Gastroesophageal sphincter (tissue), 4 donors: Measurements from ENCODE around the gene GSX1. TPM values are rescaled to one million over a fixed set of nuclear protein-coding genes. Genes with fewer than 3 reads are reported as not detected.

Experiments used
- ATAC-seq: fragments of 150-250 bp; one replicate; pipeline ENCODE4 v1.9.1; 2016; ENCODE audit warnings: mild to moderate bottlenecking, moderate library complexity
- H3K27ac ChIP-seq, 4 donors: fragments of 200-600 bp; sonication (generic) in 3 of 4; 1 replicate in 3 of 4; 2 replicates in 1 of 4; pipeline ENCODE4 v1.5.1; 2016 to 2019
- H3K27me3 ChIP-seq: fragments of 200-600 bp; sonication (generic); one replicate; pipeline ENCODE4 v1.5.1; 2019
- H3K36me3 ChIP-seq, 2 donors: fragments of 200-600 bp; sonication (generic); one replicate each; pipeline ENCODE4 v1.5.1; 2019; ENCODE audit warnings: control low read depth in 1 of 2
- H3K4me1 ChIP-seq, 3 donors: fragments of 200-600 bp; sonication (generic); 1 replicate in 2 of 3; 2 replicates in 1 of 3; pipeline ENCODE4 v1.5.1; 2016 to 2019; ENCODE audit warnings: control low read depth in 2 of 3
- H3K4me3 ChIP-seq, 2 donors: fragments of 200-600 bp; sonication (generic); one replicate each; pipeline ENCODE4 v1.5.1; 2019; ENCODE audit warnings: mild to moderate bottlenecking in 1 of 2, moderate library complexity in 1 of 2
- H3K9me3 ChIP-seq, 3 donors: fragments of 200-600 bp; sonication (generic); one replicate each; pipeline ENCODE4 v1.5.1; 2017 to 2019; ENCODE audit warnings: control low read depth in 2 of 3
- EP300 ChIP-seq: sonication (generic); formaldehyde crosslinking; IDR thresholded peaks from one replicate; pipeline ENCODE4 v1.6.1; 2017; ENCODE audit warnings: antibody characterized with exemption, mild to moderate bottlenecking
- POLR2A ChIP-seq, 2 donors: fragments of 450-650 bp; IDR thresholded peaks; one replicate each; pipeline ENCODE4 v1.6.1; 2017; ENCODE audit warnings: antibody characterized with exemption in 2 of 2, mild to moderate bottlenecking in 2 of 2, moderate library complexity in 1 of 2
- POLR2AphosphoS5 ChIP-seq: sonication (generic); formaldehyde crosslinking; IDR thresholded peaks from one replicate; pipeline ENCODE4 v1.6.1; 2017; ENCODE audit warnings: antibody characterized with exemption
- WGBS, 2 donors: methylation state at CpG; one replicate each; pipeline ENCODE4 v1.1.5; 2018; ENCODE audit warnings: low coverage in 1 of 2; 5-methylcytosine and 5-hydroxymethylcytosine counted together
- small RNA-seq, 4 donors: library from RNA; depleted of rRNA; stranded (forward); fragments of <200 nt; gene quantifications; one replicate each; pipeline ENCODE3, GENCODE V24; 2016
- total RNA-seq, 4 donors: library from RNA; depleted of rRNA; stranded (reverse); fragments of >200 nt; gene quantifications; one replicate each; pipeline ENCODE4 v1.1.0, GENCODE V29; 2016
- TF ChIP-seq, protein P1 (sequence below), 4 experiments: fragments of 200-600 bp in 2 of 4; fragments of 450-650 bp in 2 of 4; sonication (generic) in 1 of 4; IDR thresholded peaks; one replicate each; pipeline ENCODE4 v1.5.1; 2017 to 2019; ENCODE audit warnings: antibody characterized with exemption in 4 of 4, mild to moderate bottlenecking in 2 of 4, moderate library complexity in 2 of 4

The GSX1 gene
- total RNA-seq, 4 donors from 2014 or later, result not detected

DNA sequence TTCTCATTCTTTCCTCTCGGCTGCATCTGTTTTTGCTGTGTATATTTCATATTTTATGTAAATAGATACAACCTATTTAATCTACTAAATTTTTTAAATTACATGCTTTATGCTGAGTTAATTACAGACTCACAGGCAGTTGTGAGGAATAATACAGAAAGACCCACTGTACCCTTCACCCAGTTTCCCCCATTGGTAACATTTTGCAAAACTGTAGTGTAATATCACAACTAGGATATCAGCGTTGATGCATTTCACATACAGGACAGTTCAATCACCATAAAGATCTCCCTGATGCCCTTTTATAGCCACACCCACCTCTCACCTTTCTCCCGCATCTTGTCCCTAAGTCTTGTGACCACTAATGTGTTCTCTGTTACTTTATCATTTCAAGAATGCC lies 43.5 kb downstream of the GSX1 start:
- 83 to 84% methylated on average over 3 of the region's 3 CpGs for WGBS, 2 donors
- Histone ChIP-seq H3K36me3 (no peaks in the 10 kb centered on the region), H3K9me3 (no peaks in the 10 kb centered on the region), H3K4me1 (no peaks in the 10 kb centered on the region), H3K4me3 (no peak overlapping the region), H3K27me3 (peaks cover 75% of the 10 kb centered on the region), H3K27ac (no peak overlapping the region)
- TF ChIP-seq, protein P1, sequence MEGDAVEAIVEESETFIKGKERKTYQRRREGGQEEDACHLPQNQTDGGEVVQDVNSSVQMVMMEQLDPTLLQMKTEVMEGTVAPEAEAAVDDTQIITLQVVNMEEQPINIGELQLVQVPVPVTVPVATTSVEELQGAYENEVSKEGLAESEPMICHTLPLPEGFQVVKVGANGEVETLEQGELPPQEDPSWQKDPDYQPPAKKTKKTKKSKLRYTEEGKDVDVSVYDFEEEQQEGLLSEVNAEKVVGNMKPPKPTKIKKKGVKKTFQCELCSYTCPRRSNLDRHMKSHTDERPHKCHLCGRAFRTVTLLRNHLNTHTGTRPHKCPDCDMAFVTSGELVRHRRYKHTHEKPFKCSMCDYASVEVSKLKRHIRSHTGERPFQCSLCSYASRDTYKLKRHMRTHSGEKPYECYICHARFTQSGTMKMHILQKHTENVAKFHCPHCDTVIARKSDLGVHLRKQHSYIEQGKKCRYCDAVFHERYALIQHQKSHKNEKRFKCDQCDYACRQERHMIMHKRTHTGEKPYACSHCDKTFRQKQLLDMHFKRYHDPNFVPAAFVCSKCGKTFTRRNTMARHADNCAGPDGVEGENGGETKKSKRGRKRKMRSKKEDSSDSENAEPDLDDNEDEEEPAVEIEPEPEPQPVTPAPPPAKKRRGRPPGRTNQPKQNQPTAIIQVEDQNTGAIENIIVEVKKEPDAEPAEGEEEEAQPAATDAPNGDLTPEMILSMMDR (IDR thresholded peaks at IDR 0.05), result no peak
- TF ChIP-seq POLR2A (IDR thresholded peaks at IDR 0.05), result no peak
- no peak for TF ChIP-seq POLR2AphosphoS5
- TF ChIP-seq EP300, result no peak
- ATAC-seq, result no peak

DNA sequence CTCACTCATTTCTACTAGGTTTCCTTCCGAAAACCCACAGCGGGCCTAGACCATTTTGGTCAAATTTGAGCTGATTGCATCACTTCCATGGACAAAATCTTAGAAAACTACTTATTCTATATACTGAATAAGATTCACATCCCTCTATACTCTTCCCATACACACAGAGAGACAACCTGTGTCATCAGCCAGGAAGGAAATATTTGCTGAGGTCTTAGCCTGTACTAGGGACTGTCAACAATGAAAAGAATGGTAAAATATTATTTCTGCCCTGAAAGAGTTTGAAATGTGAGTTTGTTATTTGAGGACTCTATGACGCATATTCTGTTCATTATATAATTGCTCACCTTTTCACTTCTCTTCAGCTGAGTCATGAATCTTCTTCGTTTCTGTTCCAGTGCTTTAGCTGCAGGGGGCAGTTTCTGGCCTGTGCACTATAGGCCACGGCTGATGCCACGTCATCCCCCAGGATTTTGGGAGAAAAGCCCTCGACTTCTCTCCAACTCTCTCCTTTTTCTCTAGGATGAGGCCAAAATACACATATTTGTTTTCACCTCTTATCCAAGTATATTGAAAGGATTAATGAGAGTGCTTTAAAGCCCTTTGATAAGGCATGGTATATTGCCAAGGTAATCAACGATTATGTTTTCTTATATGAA lies 47.7 kb downstream of the GSX1 start:
- no peaks in the 10 kb centered on the region for H3K4me1 ChIP-seq
- H3K27ac ChIP-seq, result no peak overlapping the region
- H3K9me3 ChIP-seq, result peaks cover 0 to 16% (median 0%) of the 10 kb centered on the region in 3 donors
- TF ChIP-seq POLR2AphosphoS5, result no peak
- TF ChIP-seq, protein P1 (IDR thresholded peaks at IDR 0.05), result no peak
- H3K4me3 ChIP-seq, result no peak overlapping the region
- H3K27me3 ChIP-seq, result peaks cover 56% of the 10 kb centered on the region
- WGBS, 2 donors, result 73 to 81% methylated on average over 7 to 8 of the region's 8 CpGs
- H3K36me3 ChIP-seq, result no peaks in the 10 kb centered on the region
- no peak for ATAC-seq

DNA sequence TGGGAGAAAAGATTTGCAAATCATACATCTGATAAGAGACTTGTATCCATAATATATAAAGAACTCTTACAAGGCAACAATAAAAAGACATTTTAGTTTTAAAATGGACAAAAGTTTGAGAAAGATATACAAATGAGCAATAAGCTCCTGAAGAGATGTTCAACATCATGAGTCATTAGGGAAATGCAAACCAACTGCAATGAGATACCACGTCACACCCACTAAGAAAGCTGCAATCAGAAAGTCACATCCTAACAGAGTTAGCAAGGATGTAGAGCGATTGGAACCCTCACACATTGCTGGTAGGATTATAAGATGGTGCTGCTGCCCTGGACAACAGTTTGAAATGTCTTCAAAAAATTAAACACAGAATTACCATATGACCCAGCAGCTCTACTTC lies 50.3 kb downstream of the GSX1 start:
- no peaks in the 10 kb centered on the region for H3K4me1 ChIP-seq
- H3K9me3 ChIP-seq, result peaks cover 0 to 16% (median 0%) of the 10 kb centered on the region in 3 donors
- peaks cover 58% of the 10 kb centered on the region for H3K27me3 ChIP-seq
- no peak overlapping the region for H3K4me3 ChIP-seq
- WGBS, 2 donors, result 73 to 83% methylated on average over 2 of the region's 2 CpGs
- ATAC-seq, result no peak
- no peak overlapping the region for H3K27ac ChIP-seq
- H3K36me3 ChIP-seq, result no peaks in the 10 kb centered on the region
- no peak for TF ChIP-seq POLR2A (IDR thresholded peaks at IDR 0.05)
- TF ChIP-seq, protein P1 (IDR thresholded peaks at IDR 0.05), result no peak
- TF ChIP-seq EP300, result no peak
- no peak for TF ChIP-seq POLR2AphosphoS5

Small RNA genes lying within 50 kb of the gene (small RNA-seq; reads per million reads assigned to genes)
- 0 reads per million in 4 donors for gene RNU6-73P

Other genes starting within 250 kb of the GSX1 start
- gene LNX2, start 172.0 kb upstream of the GSX1 start, total RNA-seq, result 10 to 100 TPM; 10.6 to 16.0 (median 14.0) TPM
- 100 to 1,000 TPM; 115 to 137 (median 133) TPM for gene POLR1D, start 170.6 kb upstream of the GSX1 start, total RNA-seq
- gene PDX1, start 127.5 kb downstream of the GSX1 start, total RNA-seq, result not detected
- not detected for gene CDX2, start 176.8 kb downstream of the GSX1 start, total RNA-seq
- gene URAD, start 196.2 kb downstream of the GSX1 start, total RNA-seq, result not detected